ENCODE results near the gene INSRR.

Gene INSRR

DNA sequence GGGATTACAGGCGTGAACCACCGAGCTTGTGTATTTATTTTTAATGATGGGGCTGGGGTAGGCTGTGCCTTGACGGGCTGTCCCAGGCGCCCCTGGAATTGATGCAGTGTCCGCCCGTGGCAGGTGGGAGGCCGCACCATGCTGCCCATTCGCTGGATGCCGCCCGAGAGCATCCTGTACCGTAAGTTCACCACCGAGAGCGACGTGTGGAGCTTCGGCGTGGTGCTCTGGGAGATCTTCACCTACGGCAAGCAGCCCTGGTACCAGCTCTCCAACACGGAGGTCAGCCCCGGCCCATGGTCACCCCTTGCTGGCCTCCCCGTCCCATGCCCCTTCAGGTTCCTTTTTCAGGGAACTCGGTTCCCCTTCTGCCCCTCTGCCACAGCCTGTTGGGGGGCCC, 21.0 kb upstream of the INSRR start:
- in situ Hi-C loops (cut with HindIII; ENCODE audit: low pct_ligation_motif_present, low pct_unique_long_range_greater_than_20kb, low sequenced_read_pairs), result no loop called here

DNA sequence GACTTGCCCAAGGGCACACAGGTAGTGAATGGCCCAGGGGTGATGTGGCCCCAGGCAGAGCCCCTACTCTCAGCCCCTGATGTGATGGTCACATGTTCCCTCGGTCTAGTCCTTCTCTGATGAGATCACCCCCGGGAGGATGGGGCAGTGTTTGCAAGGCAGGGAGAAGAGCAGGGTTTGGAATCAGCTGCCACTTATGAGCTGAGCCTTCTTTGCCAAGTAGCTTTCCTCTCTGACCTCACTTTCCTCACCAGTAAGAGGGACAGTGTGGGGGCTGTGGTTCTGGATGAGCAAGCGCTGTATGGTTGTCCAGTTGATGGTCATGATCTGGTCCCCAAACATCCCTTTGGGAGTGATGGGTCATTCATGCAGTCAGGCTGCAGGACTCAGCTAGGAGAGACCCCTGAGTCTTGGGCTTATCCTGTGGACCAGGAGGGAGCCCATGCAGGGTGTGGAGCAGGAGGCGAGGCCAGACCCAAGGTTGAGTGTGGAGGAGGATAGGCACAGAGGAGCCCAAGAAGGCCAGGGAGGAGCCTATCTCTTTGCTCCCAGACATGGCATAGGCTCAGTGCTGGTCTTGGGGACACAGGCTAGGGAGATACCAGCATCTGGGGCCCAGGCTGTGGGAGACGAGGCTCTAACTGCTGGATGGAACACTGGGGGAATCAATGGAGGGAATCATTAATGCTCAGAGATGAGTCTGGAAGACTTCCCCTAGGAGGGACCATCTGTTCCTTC, 18.7 kb upstream of the INSRR start:
- no peak for DNase-seq
- in situ Hi-C loops (cut with HindIII; ENCODE audit: low pct_ligation_motif_present, low pct_unique_long_range_greater_than_20kb, low sequenced_read_pairs), result no loop called here

More for the DNA sequence above, 21.0 kb upstream of the INSRR start:
- DNase-seq, result no peak

DNA sequence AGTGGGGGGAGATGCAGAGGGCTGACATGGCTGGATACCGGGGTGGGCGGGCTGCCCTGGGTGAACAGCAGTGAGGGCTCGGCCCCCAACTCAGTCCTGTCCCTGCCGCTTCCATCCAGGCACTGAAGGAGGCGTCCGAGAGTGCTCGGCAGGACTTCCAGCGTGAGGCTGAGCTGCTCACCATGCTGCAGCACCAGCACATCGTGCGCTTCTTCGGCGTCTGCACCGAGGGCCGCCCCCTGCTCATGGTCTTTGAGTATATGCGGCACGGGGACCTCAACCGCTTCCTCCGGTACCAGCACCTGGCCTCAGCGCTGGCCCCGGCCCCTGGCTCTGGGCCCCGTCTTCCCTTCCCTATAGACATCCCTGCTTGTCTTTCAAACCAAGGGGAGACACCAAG, 17.4 kb upstream of the INSRR start:
- DNase-seq, result no peak
- in situ Hi-C loops (cut with HindIII; ENCODE audit: low pct_ligation_motif_present, low pct_unique_long_range_greater_than_20kb, low sequenced_read_pairs), result no loop called here

DNA sequence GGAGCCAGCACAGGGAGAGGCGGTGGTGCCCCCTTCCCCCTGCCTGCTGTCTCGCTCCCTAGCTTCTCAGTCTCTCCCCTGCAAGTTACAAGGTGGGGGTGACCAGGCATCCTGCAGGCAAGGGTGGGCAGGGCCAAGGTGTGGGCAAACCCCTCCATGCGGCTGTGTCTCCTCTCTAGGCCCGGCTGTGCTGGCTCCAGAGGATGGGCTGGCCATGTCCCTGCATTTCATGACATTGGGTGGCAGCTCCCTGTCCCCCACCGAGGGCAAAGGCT, 16.4 kb upstream of the INSRR start:
- in situ Hi-C loops (cut with HindIII; ENCODE audit: low pct_ligation_motif_present, low pct_unique_long_range_greater_than_20kb, low sequenced_read_pairs), result no loop called here
- no peak for DNase-seq

DNA sequence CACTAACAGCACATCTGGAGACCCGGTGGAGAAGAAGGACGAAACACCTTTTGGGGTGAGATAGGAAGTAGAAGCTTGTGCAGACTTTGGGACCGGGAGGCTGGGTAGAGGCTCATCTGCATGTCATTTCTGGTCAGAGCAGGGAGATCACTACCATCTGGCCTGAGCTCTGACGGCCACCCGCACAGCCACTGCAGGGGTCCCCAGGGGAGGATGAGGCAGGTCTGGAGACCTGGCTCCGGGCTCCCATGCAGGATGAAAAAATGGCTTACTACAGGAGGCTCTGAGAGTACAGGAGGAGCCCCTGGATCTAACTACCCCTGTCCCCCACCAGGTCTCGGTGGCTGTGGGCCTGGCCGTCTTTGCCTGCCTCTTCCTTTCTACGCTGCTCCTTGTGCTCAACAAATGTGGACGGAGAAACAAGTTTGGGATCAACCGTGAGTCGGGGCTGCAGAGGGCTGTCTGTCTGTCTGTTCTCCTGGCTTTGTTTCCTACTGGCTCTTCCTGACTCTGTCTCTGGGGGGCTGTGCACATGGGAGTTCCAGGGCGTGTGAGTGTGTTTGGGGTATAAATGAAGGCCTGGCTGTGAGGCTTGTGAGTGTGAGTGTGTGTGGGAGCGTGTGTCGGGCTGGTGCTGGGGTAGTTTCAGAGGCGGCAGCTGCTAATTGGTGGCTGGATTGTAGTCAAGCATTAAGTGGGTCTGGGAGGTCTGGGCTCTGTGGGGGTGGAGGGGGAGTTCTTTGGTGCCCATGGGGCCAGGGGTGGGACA, 15.8 kb upstream of the INSRR start:
- in situ Hi-C loops (cut with HindIII; ENCODE audit: low pct_ligation_motif_present, low pct_unique_long_range_greater_than_20kb, low sequenced_read_pairs), result no loop called here
- no peak for DNase-seq

DNA sequence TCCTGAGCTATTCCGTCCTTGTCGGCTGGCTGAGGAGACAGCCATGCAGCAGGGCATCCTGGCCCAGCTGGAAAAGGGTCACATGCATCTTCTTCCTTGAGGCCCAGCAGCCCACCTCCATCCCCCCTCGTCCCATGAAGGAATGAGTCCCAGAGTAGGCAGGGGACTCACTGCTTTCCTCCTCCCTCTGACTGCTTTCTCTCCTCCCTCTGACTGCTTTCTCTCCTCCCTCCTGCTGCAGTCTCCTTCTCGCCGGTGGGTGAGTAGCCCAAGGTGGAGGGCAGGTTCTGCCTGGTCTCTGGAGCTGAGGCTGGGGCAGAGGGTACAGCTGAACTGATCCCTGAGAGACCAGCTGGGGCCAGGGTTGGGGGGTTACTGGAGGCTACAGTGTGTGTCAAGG, 15.2 kb upstream of the INSRR start:
- no peak for DNase-seq
- in situ Hi-C loops (cut with HindIII; ENCODE audit: low pct_ligation_motif_present, low pct_unique_long_range_greater_than_20kb, low sequenced_read_pairs), result no loop called here

DNA sequence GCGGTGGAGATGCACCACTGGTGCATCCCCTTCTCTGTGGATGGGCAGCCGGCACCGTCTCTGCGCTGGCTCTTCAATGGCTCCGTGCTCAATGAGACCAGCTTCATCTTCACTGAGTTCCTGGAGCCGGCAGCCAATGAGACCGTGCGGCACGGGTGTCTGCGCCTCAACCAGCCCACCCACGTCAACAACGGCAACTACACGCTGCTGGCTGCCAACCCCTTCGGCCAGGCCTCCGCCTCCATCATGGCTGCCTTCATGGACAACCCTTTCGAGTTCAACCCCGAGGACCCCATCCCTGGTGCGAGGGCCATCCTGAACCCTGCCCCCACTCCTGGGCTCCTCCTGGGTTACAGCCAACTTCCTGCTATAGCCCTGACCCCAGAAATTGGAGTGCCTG, 14.7 kb upstream of the INSRR start:
- in situ Hi-C loops (cut with HindIII; ENCODE audit: low pct_ligation_motif_present, low pct_unique_long_range_greater_than_20kb, low sequenced_read_pairs), result no loop called here
- no peak for DNase-seq

DNA sequence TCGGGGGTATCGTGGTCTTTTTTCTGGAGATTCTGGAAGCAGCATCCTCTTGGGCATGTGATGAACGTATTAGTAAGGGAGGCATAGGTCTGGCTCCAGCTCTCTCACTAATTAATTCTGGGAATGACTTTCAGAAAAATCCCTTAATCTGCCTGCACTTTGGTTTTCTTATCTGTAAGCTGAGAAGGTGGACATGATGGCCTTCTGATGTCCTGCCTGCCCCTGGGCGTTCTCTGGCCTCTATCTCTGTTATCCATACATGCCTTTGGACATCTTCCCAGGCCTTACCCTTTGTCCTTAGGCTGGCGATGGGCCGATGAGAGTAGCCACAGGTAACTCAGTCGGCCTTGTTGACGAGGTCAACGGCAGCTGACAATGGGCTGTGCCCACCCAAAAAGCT, 10.5 kb upstream of the INSRR start:
- in situ Hi-C loops (cut with HindIII; ENCODE audit: low pct_ligation_motif_present, low pct_unique_long_range_greater_than_20kb, low sequenced_read_pairs), result no loop called here
- DNase-seq, result no peak

DNA sequence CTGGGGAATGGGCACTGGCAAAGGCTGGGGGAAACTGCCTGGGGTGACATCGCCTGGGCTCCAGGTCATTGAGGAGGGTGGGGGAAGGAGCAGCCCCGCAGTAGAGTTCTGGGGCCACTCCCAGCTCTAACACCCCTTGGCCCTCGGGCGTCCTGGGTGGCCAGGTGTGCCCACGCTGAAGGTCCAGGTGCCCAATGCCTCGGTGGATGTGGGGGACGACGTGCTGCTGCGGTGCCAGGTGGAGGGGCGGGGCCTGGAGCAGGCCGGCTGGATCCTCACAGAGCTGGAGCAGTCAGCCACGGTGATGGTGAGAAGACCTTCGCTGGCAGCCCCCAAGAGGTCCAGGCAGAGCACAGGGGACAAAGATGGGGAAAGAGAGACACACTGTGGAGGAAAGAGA, 9.4 kb upstream of the INSRR start:
- in situ Hi-C loops (cut with HindIII; ENCODE audit: low pct_ligation_motif_present, low pct_unique_long_range_greater_than_20kb, low sequenced_read_pairs), result no loop called here
- no peak for DNase-seq

DNA sequence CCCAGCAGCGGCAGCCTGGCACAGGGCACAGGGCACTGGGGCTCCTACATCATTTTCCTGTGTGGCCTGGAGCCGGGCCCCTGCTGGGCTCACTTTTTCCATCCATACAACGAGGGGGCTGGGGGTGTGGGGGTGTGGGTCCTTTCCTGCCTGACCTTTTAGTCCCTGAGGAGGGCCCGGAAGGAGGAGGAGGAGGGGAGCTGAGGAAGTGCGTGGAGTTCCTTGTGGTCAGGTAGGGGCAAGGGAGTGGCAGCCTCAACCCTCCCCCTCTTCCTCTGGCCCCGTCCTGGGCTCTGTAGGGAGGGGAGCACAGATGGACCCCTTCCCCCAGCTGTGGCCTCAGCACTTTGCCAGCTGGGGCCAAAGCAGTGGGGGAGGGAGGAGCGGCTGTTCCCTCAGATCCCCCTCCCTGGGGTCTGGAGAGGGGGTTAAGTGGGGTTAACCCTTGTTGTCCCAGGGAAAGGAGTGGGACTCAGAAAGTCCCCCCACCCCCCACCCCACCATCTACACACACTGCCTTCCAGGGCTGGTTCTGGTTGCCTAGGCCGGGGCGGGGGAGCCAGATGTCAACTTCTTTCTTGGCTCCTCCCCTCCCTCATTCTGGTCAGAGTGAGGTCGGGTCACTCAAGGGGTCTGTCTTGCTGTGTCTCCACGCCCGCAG, 7.5 kb upstream of the INSRR start:
- in situ Hi-C loops (cut with HindIII; ENCODE audit: low pct_ligation_motif_present, low pct_unique_long_range_greater_than_20kb, low sequenced_read_pairs), result no loop called here
- no peak for DNase-seq

DNA sequence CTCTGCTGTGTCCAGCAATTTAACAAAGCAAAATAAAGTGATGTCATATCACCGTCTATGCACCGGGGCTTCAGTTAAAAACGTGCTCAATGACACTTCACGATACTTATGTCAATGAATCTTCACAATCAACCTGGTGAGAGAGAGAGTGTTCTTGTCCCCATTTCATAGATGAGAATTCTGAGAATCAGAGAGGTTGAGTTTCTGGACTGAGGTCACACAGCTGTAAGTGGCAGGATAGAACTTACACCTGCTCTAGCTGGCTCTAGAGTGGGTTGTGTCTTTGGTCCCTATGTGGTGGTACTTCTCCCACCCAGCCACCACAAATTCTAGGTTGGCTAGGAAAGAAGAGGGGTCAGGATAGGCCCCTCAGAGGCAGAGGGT, 6.9 kb upstream of the INSRR start:
- in situ Hi-C loops (cut with HindIII; ENCODE audit: low pct_ligation_motif_present, low pct_unique_long_range_greater_than_20kb, low sequenced_read_pairs), result no loop called here
- no peak for DNase-seq

DNA sequence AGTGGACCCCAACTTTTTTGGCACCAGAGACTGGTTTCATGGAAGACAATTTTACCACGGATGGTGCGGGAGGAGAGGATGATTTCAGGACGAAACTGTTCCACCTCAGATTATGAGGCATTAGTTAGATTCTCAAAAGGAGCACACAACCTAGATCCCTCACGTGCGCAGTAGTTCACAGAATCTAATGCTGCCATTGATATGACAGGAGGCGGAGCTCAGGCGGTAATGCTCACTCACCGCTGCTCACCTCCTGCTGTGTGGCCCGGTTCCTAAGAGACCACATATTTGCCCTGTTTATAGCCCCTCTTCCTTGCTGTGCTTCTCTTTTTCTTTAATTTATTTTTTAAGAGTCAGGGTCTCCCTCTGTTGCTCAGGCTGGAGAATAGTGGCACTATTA, 6.3 kb upstream of the INSRR start:
- no peak for DNase-seq
- in situ Hi-C loops (cut with HindIII; ENCODE audit: low pct_ligation_motif_present, low pct_unique_long_range_greater_than_20kb, low sequenced_read_pairs), result no loop called here

DNA sequence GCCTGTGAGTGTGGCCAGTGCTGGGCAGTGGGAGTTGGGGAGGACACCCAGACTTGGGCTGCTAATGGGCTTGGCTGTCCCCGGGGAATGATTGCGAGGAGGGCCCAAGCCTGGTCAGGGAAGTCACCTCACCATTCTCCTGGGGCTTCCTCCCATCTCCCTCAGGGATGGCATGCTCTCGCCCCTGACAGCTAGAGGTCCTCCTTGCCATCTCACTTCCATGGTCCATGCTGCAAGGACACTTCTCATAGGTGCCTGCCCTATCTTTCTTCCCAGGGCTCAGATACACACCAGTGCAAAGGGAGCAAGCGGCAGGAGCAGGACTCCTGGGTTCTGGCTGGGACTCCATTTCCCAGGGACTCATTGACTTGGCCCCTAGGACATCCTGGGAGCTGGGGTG, 5.9 kb upstream of the INSRR start:
- in situ Hi-C loops (cut with HindIII; ENCODE audit: low pct_ligation_motif_present, low pct_unique_long_range_greater_than_20kb, low sequenced_read_pairs), result no loop called here
- no peak for DNase-seq

DNA sequence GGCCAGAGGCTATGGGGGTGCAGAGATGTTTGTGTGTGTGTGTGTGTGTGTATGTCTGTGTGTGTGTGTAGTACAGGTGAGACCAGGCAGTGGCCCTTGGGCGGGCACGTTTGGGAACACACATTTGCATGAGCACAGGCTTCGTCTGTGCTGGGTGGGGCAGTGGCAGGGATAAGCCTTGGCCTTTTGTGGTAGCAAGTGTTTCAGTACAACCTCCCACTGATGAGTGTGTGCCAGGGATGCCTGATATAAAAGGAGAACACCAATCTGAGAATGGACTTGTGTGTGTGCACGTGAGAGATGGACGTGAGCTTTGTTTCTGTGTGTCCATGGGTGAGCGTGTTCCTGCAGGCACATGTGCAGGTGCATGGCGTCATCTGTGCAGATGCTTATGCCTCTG, 4.7 kb upstream of the INSRR start:
- DNase-seq, result no peak
- in situ Hi-C loops (cut with HindIII; ENCODE audit: low pct_ligation_motif_present, low pct_unique_long_range_greater_than_20kb, low sequenced_read_pairs), result no loop called here

DNA sequence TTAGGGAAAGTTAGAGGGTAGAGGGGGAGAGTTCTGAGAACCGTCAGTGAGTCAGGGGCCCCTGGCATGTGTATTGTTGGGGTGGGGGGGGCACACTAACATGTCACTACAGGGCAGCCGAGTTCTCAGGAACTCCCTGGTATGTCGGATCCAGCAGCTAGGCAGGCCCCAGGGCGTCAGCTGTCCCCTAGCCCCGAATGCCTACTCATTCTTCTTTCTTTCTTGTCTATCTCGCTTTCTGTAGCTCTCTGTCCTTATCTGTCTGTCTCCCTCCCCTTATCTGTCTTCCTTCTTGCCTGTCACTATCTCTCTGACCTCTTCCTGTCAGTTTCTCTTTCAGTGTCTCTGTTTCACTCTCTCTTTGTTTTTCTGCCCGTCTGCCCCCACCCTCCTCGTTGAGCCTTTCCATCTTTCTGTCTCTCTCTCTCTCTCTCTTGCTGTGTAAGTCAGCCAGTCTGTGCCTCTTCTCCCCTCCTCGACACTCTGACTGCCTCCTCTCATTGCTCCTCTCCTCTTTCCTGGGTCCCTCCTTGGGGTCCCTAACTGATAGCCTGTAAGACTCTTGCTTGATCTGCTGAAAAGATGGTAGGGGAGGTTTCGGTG, 4.2 kb upstream of the INSRR start:
- in situ Hi-C loops (cut with HindIII; ENCODE audit: low pct_ligation_motif_present, low pct_unique_long_range_greater_than_20kb, low sequenced_read_pairs), result no loop called here
- no peak for DNase-seq

DNA sequence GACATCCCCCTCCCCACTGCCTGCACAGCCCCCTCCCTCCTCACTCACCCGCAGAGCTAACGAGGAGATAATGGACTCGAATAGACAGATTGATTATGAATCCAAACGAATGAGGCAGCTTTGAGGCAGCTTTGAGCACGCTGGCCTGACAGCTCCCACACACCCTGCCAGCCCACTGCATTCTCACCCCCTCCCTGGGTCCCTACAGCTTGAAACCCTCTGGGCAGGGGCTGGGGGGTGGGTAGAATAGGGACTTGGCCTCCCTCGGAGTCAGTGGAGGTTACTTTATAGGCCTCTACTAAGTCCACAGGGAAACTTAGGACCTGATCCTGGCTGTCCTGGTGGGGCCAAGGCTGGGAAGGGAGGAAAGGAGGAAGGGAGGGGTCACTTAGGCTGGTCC, 3.7 kb upstream of the INSRR start:
- in situ Hi-C loops (cut with HindIII; ENCODE audit: low pct_ligation_motif_present, low pct_unique_long_range_greater_than_20kb, low sequenced_read_pairs), result no loop called here
- no peak for DNase-seq

DNA sequence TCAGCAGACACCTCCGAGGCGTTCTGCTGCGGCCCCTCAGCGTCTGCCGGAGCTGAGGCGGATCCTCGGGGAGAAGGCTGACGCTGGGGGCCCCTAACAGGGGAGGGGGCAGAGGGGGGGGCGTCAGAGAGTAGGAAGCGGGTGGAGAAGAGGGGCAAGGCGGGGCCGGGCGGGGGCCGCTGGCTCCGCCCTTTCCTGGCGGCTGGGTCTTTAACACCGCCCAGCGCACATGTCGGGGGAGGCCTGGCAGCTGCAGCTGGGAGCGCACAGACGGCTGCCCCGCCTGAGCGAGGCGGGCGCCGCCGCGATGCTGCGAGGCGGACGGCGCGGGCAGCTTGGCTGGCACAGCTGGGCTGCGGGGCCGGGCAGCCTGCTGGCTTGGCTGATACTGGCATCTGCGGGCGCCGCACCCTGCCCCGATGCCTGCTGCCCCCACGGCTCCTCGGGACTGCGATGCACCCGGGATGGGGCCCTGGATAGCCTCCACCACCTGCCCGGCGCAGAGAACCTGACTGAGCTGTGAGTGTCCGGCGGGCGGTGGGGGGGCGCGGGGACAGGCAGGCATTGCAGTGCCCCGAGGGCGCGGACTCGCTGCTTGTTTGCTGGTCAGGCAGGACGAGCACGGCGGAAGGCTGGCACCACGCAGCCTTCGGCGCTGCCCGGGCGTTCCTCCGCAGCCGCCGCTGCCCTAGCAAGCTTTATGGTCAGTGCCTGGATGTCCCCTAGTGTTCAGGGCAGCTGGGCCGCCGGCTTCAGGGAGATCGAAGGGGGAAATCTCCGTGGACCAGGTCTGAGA, 1.9 kb upstream of the INSRR start, which contains the start of gene NTRK1:
NTRK1 (plus strand) TSS at position 238 of the 796 bp plus-strand sequence; CDS start at position 308, 70 bp downstream.
- in situ Hi-C loops (cut with HindIII; ENCODE audit: low pct_ligation_motif_present, low pct_unique_long_range_greater_than_20kb, low sequenced_read_pairs), result no loop called here
- DNase-seq, result peak; percentile 56

DNA sequence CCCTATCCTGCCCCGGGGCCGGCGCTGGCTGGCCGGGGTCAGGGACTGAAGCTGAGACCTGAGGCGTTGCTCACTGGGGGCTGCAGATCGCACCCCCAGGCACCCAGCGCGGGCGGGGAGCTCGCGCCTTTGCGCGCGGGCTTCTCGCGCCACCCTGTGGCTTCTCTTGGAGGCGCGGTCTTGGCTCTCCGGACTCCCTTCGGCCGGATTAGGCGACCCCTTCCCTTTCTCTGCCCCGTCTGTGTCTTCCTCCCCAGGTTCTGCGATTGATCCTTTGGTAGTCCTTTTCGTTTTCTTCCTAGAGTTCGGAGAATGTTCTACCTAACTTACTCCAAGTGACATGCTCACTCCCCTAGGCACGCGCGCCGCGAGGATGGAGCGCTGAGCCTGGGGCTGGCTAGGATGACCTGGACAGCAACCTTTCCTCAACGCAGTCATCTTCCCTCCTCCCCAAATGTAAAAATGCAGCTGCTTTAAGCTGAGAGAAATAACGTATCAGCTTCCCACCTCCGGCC, 1.3 kb upstream of the INSRR start:
- peak; percentile 57 for DNase-seq
- in situ Hi-C loops (cut with HindIII; ENCODE audit: low pct_ligation_motif_present, low pct_unique_long_range_greater_than_20kb, low sequenced_read_pairs), result no loop called here
